Caco-2 (cell line): ENCODE data around the gene DLG1. TPM values are rescaled to one million over a fixed set of nuclear protein-coding genes. Genes with fewer than 3 reads are reported as not detected.
A peak's percentile ranks its signal among the peaks of the same experiment; 100 is the strongest.
"Not testable (repeated sequence)": the region's sequence is repeated elsewhere in the genome, so short reads cannot be mapped to it uniquely, and the experiment has no call there.

Experiments used
- BruUV-seq: library from RNA; stranded (reverse); fragments of 400-500 nt; replicated peaks from 2 replicates; lab custom pipeline; 2021; lab: Mats Ljungman, UMichigan
- CTCF ChIA-PET: fragments of 300-600 bp; sonication (Branson Sonifier 250); formaldehyde crosslinking; loops from one replicate; lab custom pipeline; 2022; ENCODE audit warnings: antibody characterized with exemption; lab: Charles Lee
- POLR2A ChIA-PET: fragments of 300-600 bp; sonication (Branson Sonifier 250); formaldehyde crosslinking; loops from one replicate; lab custom pipeline; 2022; ENCODE audit warnings: antibody characterized with exemption; lab: Charles Lee
- DNase-seq, 2 experiments: peaks; one replicate each; pipeline versions ENCODE4 v3.0.0 to v3.0.0-alpha.2; 2020 to 2022
- H3K27me3 ChIP-seq: replicated peaks from 2 replicates; pipeline ENCODE4 v1.6.0; 2011; ENCODE audit warnings: low read length; ENCODE audit not compliant: control insufficient read depth, insufficient read depth
- H3K36me3 ChIP-seq: 2 replicates; pipeline ENCODE4 v1.5.1; 2011; ENCODE audit warnings: low read length; ENCODE audit not compliant: control insufficient read depth, insufficient read depth
- H3K4me1 ChIP-seq: fragments of 250-450 bp; sonication (Bioruptor Pico); 2 replicates; pipeline ENCODE4 v1.5.1; 2020; ENCODE audit warnings: mild to moderate bottlenecking
- H3K4me3 ChIP-seq: 2 replicates; pipeline ENCODE4 v1.5.1; 2011; ENCODE audit warnings: low read depth, mild to moderate bottlenecking, control low read depth, low read length
- H3K9me3 ChIP-seq: fragments of 250-450 bp; sonication (Bioruptor Pico); 2 replicates; pipeline ENCODE4 v1.5.1; 2020; ENCODE audit warnings: mild to moderate bottlenecking, moderate library complexity
- H3K27ac Mint-ChIP-seq: one replicate; pipeline ENCODE4 v1.8.0; 2022; ENCODE audit warnings: mixed read lengths; ENCODE audit not compliant: unreplicated experiment
- H3K27me3 Mint-ChIP-seq: one replicate; pipeline ENCODE4 v1.8.0; 2022; ENCODE audit warnings: mixed read lengths; ENCODE audit not compliant: insufficient read depth, unreplicated experiment
- H3K36me3 Mint-ChIP-seq: one replicate; pipeline ENCODE4 v1.8.0; 2022; ENCODE audit warnings: mild to moderate bottlenecking, mixed read lengths; ENCODE audit not compliant: insufficient read depth, unreplicated experiment
- H3K4me1 Mint-ChIP-seq: one replicate; pipeline ENCODE4 v1.8.0; 2022; ENCODE audit warnings: low read depth, mixed read lengths; ENCODE audit not compliant: unreplicated experiment
- H3K4me3 Mint-ChIP-seq: one replicate; pipeline ENCODE4 v1.8.0; 2022; ENCODE audit warnings: mild to moderate bottlenecking, moderate library complexity, mixed read lengths; ENCODE audit not compliant: unreplicated experiment
- H3K9me3 Mint-ChIP-seq: one replicate; pipeline ENCODE4 v1.8.0; 2022; ENCODE audit warnings: mixed read lengths; ENCODE audit not compliant: unreplicated experiment
- CTCF ChIP-seq, 2 experiments: fragments of 200-600 bp in 1 of 2; IDR thresholded peaks; 1 replicate in 1 of 2; 2 replicates in 1 of 2; pipeline versions ENCODE4 v1.5.1 to v1.8.0; 2011 to 2022; ENCODE audit warnings: antibody characterized with exemption in 1 of 2, control low read depth in 1 of 2, inconsistent platforms in 1 of 2, low read depth in 1 of 2, low read length in 1 of 2, mild to moderate bottlenecking in 1 of 2, moderate library complexity in 1 of 2; ENCODE audit not compliant: insufficient read depth in 1 of 2, severe bottlenecking in 1 of 2, unreplicated experiment in 1 of 2
- intact Hi-C: fragments of 100-400 bp; cut with micrococcal nuclease; formaldehyde crosslinking; loops from one replicate; pipeline ENCODE4 v1.10.0; 2022; ENCODE audit not compliant: unreplicated experiment
- total RNA-seq: library from RNA; stranded (reverse); gene quantifications from 2 replicates; pipeline ENCODE4 v1.2.3, GENCODE V29; 2022

Gene DLG1
- total RNA-seq, 1 experiment from 2014 or later, result 167 TPM

GRCh38 chr3:197038679-197039462 is 259.5 kb downstream of the DLG1 start:
- Mint-ChIP-seq H3K4me3 (no peak overlapping the region), H3K36me3 (peaks cover 74% of the 10 kb centered on the region), H3K27me3 (no peaks in the 10 kb centered on the region), H3K9me3 (peaks cover 12% of the 10 kb centered on the region), H3K4me1 (no peaks in the 10 kb centered on the region), H3K27ac (no peak overlapping the region)
- Histone ChIP-seq H3K27me3 (no peaks in the 10 kb centered on the region), H3K36me3 (no peaks in the 10 kb centered on the region), H3K4me3 (no peak overlapping the region), H3K9me3 (no peaks in the 10 kb centered on the region), H3K4me1 (no peaks in the 10 kb centered on the region)
- no TSS peak for BruUV-seq
- peak in 1 of 2 experiments; percentile 11 for DNase-seq
- TF ChIP-seq CTCF (IDR thresholded peaks at IDR 0.05; ENCODE audit: insufficient read depth in 1 of 2, low read depth in 1 of 2, low read length in 1 of 2, severe bottlenecking in 1 of 2, unreplicated experiment in 1 of 2), result no peak
- intact Hi-C loops, result no loop called here
- CTCF ChIA-PET, result no interaction called here
- POLR2A ChIA-PET, result interaction anchor here (0.5 kb wide), 1 partner anchor 273 kb away, joined by 3 read pairs; no protein-coding TSS in a partner anchor

- Histone ChIP-seq H3K36me3 (no peaks in the 10 kb centered on the region), H3K9me3 (no peaks in the 10 kb centered on the region), H3K4me3 (no peak overlapping the region), H3K4me1 (peaks cover 15% of the 10 kb centered on the region), H3K27me3 (no peaks in the 10 kb centered on the region)
- DNase-seq, result no peak
- H3K27me3 Mint-ChIP-seq, result no peaks in the 10 kb centered on the region
- H3K4me1 Mint-ChIP-seq, result peaks cover 13% of the 10 kb centered on the region
- POLR2A ChIA-PET, result no interaction called here
- peaks cover 79% of the 10 kb centered on the region for H3K36me3 Mint-ChIP-seq
- BruUV-seq, result TSS peak; percentile 6
- TF ChIP-seq CTCF (IDR thresholded peaks at IDR 0.05; ENCODE audit: insufficient read depth in 1 of 2, low read depth in 1 of 2, low read length in 1 of 2, severe bottlenecking in 1 of 2, unreplicated experiment in 1 of 2), result no peak
- CTCF ChIA-PET, result interaction anchor here (0.6 kb wide), 1 partner anchor 44 kb away, joined by 3 read pairs; no protein-coding TSS in a partner anchor
- no peak overlapping the region for H3K4me3 Mint-ChIP-seq
- intact Hi-C loops, result no loop called here
- no peak overlapping the region for H3K27ac Mint-ChIP-seq
- H3K9me3 Mint-ChIP-seq, result peaks cover 12% of the 10 kb centered on the region
Measured at GRCh38 chr3:197035577-197035976, 262.8 kb downstream of the DLG1 start.

GRCh38 chr3:197034778-197035177 is 263.6 kb downstream of the DLG1 start:
- BruUV-seq, CTCF ChIA-PET, H3K27me3 ChIP-seq, H3K9me3 ChIP-seq, intact Hi-C loops, H3K4me3 Mint-ChIP-seq, POLR2A ChIA-PET, H3K4me3 ChIP-seq, H3K36me3 ChIP-seq, H3K27me3 Mint-ChIP-seq: not testable (repeated sequence)
- peak in 1 of 2 experiments; percentile 36 for DNase-seq
- Mint-ChIP-seq H3K9me3 (peaks cover 12% of the 10 kb centered on the region), H3K36me3 (peaks cover 72% of the 10 kb centered on the region), H3K27ac (peak overlapping the region; percentile 27), H3K4me1 (peaks cover 13% of the 10 kb centered on the region)
- H3K4me1 ChIP-seq, result peaks cover 17% of the 10 kb centered on the region

- H3K27me3 ChIP-seq, BruUV-seq, CTCF ChIA-PET: not testable (repeated sequence)
Measured at GRCh38 chr3:197033764-197034163, 264.6 kb downstream of the DLG1 start.

More at GRCh38 chr3:197033764-197034163, 264.6 kb downstream of the DLG1 start:
- peaks cover 17% of the 10 kb centered on the region for H3K4me1 ChIP-seq
- Mint-ChIP-seq H3K9me3 (peaks cover 12% of the 10 kb centered on the region), H3K4me1 (peaks cover 13% of the 10 kb centered on the region), H3K36me3 (peaks cover 71% of the 10 kb centered on the region)
- H3K27me3 Mint-ChIP-seq, POLR2A ChIA-PET, H3K4me3 Mint-ChIP-seq, H3K9me3 ChIP-seq, intact Hi-C loops, H3K4me3 ChIP-seq, H3K36me3 ChIP-seq, H3K27ac Mint-ChIP-seq: not testable (repeated sequence)
- DNase-seq, result peak in 1 of 2 experiments; percentile 14
